ENCODE measurements around the gene UTP20. TPM values are rescaled to one million over a fixed set of nuclear protein-coding genes. Genes with fewer than 3 reads are reported as not detected.

The UTP20 gene
- total RNA-seq, 1 donor from 2014 or later: 17.0 TPM

DNA sequence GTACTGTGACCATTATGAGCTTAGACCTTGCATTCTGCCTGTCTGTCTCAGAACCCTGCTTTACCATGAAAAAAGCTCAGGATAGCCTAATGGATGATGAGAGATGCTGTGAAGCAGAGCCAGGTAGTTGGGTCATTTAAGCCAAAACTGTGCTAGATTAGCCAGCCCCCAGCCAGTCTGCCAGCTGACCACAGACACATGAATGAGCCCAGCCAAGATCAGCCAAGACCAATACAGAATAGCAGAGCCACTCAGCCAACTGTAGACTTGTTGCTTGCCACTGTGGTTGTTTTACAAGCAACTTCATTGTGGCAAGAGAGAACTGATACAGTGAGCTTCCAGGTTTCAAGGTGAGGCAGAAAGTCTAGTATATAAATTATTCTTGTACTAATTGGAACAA lies 12.8 kb upstream of the UTP20 start:
- Mint-ChIP-seq H3K4me1 (no peaks in the 10 kb centered on the region), H3K36me3 (no peaks in the 10 kb centered on the region), H3K27ac (no peak overlapping the region), H3K27me3 (ENCODE audit: low read depth) (peaks cover 38% of the 10 kb centered on the region), H3K4me3 (no peak overlapping the region), H3K9me3 (peaks cover 7% of the 10 kb centered on the region)
- DNase-seq (ENCODE audit: low spot score in 2 of 2, unreplicated experiment in 2 of 2): no peak
- TF ChIP-seq, protein P1, sequence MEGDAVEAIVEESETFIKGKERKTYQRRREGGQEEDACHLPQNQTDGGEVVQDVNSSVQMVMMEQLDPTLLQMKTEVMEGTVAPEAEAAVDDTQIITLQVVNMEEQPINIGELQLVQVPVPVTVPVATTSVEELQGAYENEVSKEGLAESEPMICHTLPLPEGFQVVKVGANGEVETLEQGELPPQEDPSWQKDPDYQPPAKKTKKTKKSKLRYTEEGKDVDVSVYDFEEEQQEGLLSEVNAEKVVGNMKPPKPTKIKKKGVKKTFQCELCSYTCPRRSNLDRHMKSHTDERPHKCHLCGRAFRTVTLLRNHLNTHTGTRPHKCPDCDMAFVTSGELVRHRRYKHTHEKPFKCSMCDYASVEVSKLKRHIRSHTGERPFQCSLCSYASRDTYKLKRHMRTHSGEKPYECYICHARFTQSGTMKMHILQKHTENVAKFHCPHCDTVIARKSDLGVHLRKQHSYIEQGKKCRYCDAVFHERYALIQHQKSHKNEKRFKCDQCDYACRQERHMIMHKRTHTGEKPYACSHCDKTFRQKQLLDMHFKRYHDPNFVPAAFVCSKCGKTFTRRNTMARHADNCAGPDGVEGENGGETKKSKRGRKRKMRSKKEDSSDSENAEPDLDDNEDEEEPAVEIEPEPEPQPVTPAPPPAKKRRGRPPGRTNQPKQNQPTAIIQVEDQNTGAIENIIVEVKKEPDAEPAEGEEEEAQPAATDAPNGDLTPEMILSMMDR (IDR thresholded peaks at IDR 0.05; ENCODE audit: unreplicated experiment): no peak

DNA sequence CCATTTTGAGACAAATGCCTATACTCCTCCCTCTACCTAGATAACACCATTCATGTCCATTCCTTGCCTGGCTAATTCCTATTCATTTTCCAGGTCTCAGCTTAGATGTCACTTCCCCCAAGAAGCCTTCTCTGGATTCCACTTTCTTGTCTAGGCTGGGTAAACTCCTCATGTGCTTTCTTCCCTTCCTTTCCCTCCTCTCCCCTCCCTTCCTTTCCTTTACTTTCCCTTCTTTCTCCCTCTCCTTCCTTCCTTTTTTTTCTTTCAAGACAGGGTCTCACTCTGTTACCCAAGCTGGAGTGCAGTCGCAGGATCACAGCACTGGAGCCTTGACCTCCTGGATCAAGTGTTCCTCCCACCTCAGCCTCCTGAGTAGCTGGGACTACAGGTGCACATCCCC lies 3.5 kb upstream of the UTP20 start:
- H3K27me3 Mint-ChIP-seq (ENCODE audit: low read depth): peaks cover 32% of the 10 kb centered on the region
- DNase-seq (ENCODE audit: low spot score in 2 of 2, unreplicated experiment in 2 of 2): no peak
- H3K4me1 Mint-ChIP-seq: peaks cover 6% of the 10 kb centered on the region
- TF ChIP-seq, protein P1 (IDR thresholded peaks at IDR 0.05; ENCODE audit: unreplicated experiment): no peak
- no peaks in the 10 kb centered on the region for H3K36me3 Mint-ChIP-seq
- H3K9me3 Mint-ChIP-seq: no peaks in the 10 kb centered on the region
- no peak overlapping the region for H3K27ac Mint-ChIP-seq
- H3K4me3 Mint-ChIP-seq: no peak overlapping the region

DNA sequence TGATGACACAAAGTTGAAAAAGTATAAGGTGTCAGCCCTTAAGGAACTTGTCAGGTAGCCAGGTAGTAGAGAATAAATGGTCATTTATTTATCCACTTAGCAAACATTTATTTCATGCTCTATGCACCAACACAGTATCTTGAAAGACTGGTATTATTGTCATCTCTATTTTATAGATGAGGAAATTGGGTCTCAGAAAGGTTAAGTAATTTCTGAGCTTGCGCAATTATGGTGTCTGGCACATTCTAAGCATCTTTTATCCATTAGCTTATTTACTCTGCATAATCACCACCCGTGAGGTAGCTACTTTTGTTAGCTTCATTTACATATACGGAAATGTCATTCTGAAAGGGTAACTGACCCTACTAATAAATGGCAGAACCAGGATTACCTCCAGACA lies 2.5 kb upstream of the UTP20 start:
- no peak for DNase-seq (ENCODE audit: low spot score in 2 of 2, unreplicated experiment in 2 of 2)
- peaks cover 29% of the 10 kb centered on the region for H3K27me3 Mint-ChIP-seq (ENCODE audit: low read depth)
- TF ChIP-seq, protein P1 (IDR thresholded peaks at IDR 0.05; ENCODE audit: unreplicated experiment): no peak
- no peak overlapping the region for H3K4me3 Mint-ChIP-seq
- no peaks in the 10 kb centered on the region for H3K9me3 Mint-ChIP-seq
- H3K4me1 Mint-ChIP-seq: peaks cover 6% of the 10 kb centered on the region
- no peak overlapping the region for H3K27ac Mint-ChIP-seq
- H3K36me3 Mint-ChIP-seq: peaks cover 2% of the 10 kb centered on the region

DNA sequence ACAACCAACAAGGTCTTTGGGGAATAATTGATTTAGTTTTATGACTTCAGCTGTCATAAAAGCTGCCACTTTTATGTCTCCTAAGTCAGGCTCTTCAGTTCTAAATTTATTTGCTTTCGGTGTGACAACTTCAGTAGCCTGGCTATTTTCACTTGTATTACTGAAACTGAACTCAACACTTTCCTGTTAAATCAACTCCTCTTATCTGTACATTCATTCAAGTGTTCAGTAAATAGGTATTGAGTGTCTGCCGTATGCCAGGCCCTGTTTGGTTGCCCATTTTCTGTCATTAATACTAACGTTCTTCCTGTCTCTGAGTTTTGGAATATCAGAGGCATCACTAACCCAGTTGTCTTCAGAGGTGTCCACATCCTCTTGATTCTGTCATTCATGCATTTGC lies 7.5 kb downstream of the UTP20 start:
- TF ChIP-seq, protein P1 (IDR thresholded peaks at IDR 0.05; ENCODE audit: unreplicated experiment): no peak
- peaks cover 19% of the 10 kb centered on the region for H3K36me3 Mint-ChIP-seq
- no peak overlapping the region for H3K4me3 Mint-ChIP-seq
- H3K4me1 Mint-ChIP-seq: no peaks in the 10 kb centered on the region
- no peaks in the 10 kb centered on the region for H3K27me3 Mint-ChIP-seq (ENCODE audit: low read depth)
- H3K9me3 Mint-ChIP-seq: no peaks in the 10 kb centered on the region
- no peak overlapping the region for H3K27ac Mint-ChIP-seq
- no peak for DNase-seq (ENCODE audit: low spot score in 2 of 2, unreplicated experiment in 2 of 2)

DNA sequence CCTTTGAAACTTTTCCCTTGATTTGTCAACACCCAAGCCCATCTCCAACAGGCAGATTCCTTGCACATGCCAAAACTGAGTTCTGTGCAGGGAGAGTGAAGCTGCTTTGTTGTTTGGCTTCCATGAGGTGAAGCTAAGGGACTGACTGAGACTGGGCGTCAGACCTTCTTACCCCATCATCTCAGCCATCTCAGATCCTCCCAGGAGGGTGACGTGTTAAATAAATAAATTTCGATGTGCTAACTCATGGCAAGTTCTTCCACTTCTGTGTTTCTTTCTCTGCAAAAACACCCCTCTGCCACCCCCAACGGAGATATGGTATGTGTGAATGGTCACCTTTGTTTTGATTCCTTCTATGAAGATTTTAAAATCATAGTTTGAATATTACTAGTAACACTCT lies 17.8 kb downstream of the UTP20 start:
- Mint-ChIP-seq H3K4me1 (no peaks in the 10 kb centered on the region), H3K9me3 (no peaks in the 10 kb centered on the region), H3K36me3 (peaks cover 36% of the 10 kb centered on the region), H3K4me3 (no peak overlapping the region), H3K27me3 (ENCODE audit: low read depth) (no peaks in the 10 kb centered on the region), H3K27ac (no peak overlapping the region)
- DNase-seq (ENCODE audit: low spot score in 2 of 2, unreplicated experiment in 2 of 2): no peak
- TF ChIP-seq, protein P1 (IDR thresholded peaks at IDR 0.05; ENCODE audit: unreplicated experiment): no peak

DNA sequence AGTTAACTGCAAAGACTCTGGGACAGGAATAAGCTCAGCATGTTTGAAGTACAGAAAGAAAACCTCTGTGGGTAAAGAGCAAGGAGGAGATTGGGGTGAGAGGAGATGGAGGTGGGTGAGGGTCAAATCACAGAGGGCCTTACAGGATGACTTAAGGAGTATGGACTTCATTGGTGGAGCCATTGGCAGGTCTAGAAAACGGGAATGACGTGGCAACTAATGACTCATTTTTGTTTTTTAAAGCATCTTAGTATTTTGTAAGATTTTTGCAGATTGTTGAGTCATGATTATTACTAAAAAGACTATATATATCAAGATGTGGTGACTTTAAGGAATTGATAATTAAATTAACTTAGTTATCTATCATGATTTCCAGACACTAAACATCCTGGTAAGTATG lies 18.5 kb downstream of the UTP20 start:
- H3K27ac Mint-ChIP-seq: no peak overlapping the region
- no peaks in the 10 kb centered on the region for H3K9me3 Mint-ChIP-seq

More for the DNA sequence above, 18.5 kb downstream of the UTP20 start:
- TF ChIP-seq, protein P1 (IDR thresholded peaks at IDR 0.05; ENCODE audit: unreplicated experiment): no peak
- Mint-ChIP-seq H3K4me1 (no peaks in the 10 kb centered on the region), H3K27me3 (ENCODE audit: low read depth) (no peaks in the 10 kb centered on the region), H3K36me3 (peaks cover 36% of the 10 kb centered on the region), H3K4me3 (no peak overlapping the region)
- DNase-seq (ENCODE audit: low spot score in 2 of 2, unreplicated experiment in 2 of 2): no peak

Measured in mesothelial cell of epicardium (in vitro differentiated cells).